IPS-18c (cell line): ENCODE results near the gene MARS2.
"Not testable (repeated sequence)": the region's sequence is repeated elsewhere in the genome, so short reads cannot be mapped to it uniquely, and the experiment has no call there.

Experiments used
- H3K4me3 ChIP-seq: 2 replicates; pipeline ENCODE4 v1.7.0; 2013; ENCODE audit warnings: low read depth, mild to moderate bottlenecking, low read length, moderate library complexity; ENCODE audit not compliant: insufficient read depth
- H3K9me3 ChIP-seq: one replicate; pipeline ENCODE4 v1.6.1; 2013; ENCODE audit warnings: mild to moderate bottlenecking, low read length, moderate library complexity; ENCODE audit not compliant: control insufficient read depth, insufficient read depth

Gene MARS2

DNA sequence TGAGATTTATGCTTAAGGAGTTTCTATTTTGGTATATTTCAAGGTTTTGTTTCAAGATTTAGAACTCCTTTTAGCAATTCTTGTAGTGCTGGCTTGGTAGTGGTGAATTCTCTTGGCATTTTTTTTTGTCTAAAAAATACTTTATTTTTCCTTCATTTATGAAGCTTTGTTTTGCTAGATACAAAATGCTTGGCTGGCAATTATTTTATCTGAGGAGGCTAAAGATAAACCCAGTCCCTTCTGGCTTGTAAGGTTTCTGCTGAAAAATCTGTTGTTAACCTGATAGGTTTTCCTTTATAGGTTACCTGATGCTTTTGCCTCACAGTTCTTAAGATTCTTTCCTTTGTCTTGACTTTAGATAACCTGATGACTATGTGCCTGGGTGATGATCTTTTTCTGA lies 5.4 kb upstream of the MARS2 start:
- H3K4me3 ChIP-seq, H3K9me3 ChIP-seq: not testable (repeated sequence)

DNA sequence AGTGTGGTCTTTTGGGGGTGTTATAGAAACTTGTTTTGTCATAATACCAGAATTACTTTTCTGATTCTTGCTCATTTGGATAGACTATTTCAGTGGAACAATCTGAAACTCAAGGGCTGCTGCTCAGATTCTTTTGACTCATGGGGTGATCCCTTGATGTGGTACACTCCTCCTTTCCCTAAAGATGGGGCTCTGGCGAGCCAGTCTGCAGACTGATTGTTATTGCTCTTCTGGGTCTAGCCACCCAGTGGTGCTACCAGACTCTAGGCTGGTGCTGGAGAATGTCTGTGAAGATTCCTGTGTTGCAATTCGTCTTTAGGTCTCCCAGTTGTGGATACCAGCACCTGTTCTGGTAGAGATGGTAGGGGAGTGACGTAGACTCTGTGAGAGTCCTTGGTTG lies 4.2 kb upstream of the MARS2 start:
- Histone ChIP-seq H3K9me3 (no peaks in the 10 kb centered on the region), H3K4me3 (no peak overlapping the region)

DNA sequence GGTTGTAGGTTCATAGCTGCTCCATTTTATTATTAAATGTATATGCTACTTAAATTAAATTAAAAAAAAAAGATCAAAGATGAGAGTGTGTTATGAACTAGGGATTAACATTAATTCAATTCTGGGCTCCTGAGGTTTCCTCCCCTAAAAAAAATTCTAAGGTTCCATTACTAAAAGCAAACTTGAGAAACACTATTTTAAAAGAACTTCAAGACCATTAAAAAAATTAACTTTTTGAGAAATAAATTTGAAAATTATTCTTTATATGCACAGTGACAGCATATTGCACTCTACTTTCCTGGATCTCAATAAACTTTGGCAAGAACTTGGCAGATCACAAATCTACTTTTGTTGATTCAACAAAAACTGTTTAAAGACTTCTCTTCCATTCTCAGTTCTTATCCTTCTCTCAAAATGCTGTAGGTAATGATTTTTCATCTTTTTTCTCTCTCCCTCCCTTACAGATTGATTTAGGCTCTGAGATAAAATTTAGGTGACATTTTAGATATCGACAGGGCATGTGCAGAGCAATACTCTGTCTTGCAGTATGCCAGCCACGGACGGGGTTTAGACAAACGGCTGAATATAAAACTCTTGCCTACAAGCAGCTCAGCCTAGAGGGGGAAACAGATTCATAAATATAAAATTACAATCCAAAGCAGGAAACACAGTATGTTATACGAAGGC lies 592 bp upstream of the MARS2 start:
- Histone ChIP-seq H3K4me3 (peak overlapping the region; percentile 46), H3K9me3 (no peaks in the 10 kb centered on the region)

DNA sequence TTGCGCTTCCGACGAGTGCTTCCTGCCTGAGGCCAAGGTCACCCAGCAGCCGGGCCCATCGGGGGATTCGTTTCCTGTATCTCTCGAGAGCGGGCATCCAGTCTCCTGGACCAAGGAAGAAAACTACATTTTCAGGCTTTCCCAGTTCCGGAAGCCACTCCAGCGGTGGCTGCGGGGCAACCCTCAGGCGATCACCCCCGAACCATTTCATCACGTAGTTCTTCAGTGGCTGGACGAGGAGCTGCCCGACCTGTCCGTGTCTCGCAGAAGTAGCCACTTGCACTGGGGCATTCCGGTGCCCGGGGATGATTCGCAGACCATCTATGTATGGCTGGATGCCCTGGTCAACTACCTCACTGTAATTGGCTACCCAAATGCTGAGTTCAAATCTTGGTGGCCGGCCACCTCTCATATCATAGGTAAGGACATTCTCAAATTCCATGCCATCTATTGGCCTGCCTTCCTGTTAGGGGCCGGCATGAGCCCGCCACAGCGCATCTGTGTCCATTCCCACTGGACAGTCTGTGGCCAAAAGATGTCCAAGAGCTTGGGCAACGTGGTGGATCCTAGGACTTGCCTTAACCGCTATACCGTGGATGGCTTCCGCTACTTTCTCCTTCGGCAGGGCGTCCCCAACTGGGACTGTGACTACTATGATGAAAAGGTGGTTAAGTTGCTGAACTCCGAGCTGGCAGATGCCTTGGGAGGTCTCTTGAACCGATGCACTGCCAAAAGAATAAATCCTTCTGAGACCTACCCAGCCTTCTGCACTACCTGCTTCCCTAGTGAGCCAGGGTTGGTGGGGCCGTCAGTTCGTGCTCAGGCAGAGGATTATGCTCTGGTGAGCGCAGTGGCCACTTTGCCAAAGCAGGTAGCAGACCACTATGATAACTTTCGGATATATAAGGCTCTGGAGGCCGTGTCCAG lies 1.0 kb downstream of the MARS2 start:
- peak overlapping the region; percentile 79 for H3K4me3 ChIP-seq
- no peaks in the 10 kb centered on the region for H3K9me3 ChIP-seq

DNA sequence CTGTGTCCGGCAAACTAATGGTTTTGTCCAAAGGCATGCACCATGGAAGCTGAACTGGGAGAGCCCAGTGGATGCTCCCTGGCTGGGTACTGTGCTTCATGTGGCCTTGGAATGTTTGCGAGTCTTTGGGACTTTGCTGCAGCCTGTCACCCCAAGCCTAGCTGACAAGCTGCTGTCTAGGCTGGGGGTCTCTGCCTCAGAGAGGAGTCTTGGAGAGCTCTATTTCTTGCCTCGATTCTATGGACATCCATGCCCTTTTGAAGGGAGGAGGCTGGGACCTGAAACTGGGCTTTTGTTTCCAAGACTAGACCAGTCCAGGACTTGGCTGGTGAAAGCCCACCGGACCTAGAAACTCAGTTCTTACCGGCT lies 1.7 kb downstream of the MARS2 start:
- Histone ChIP-seq H3K9me3 (no peaks in the 10 kb centered on the region), H3K4me3 (peak overlapping the region; percentile 79)

DNA sequence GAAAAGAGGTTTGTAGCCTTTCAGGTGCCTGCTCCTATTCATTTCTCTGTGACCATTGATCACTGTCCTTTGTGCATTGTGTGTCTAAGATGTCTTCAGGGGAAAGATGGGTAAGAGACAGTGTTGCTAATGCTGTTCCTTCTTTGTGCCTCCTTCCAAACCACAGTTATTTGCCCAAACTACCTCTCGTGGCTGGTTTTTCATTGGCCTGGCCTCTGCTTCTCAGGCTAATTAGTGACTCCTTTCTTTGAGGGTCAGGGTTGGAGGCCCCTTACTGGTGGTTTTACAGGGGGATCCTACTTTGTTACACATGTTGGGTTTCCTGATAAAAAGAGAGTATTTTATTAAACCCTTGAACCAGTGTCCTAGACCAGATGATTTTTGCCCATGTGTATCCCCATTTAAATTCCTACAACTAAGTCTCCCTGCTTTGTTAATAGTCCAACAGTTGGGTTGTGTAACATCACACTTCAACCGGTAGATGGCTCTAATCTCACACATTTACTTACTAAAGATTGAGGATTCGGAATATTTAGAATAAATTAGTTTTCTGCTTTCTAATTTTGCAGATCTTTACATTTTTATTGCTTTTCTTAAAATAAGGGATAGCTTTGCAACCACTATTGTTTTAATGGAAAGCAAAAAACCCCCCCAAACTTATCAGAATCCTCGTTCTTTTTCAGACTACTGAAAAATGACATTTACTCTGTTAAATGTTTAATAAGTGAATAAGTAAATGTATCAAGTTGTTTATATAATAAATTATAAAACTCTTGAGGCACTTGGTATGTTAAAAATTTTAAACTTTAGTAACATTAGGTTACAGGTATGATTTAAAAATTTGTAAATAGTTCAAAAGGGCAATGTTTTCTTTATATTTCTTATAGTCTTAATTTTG lies 2.4 kb downstream of the MARS2 start:
- Histone ChIP-seq H3K9me3 (no peaks in the 10 kb centered on the region), H3K4me3 (peak overlapping the region; percentile 79)

DNA sequence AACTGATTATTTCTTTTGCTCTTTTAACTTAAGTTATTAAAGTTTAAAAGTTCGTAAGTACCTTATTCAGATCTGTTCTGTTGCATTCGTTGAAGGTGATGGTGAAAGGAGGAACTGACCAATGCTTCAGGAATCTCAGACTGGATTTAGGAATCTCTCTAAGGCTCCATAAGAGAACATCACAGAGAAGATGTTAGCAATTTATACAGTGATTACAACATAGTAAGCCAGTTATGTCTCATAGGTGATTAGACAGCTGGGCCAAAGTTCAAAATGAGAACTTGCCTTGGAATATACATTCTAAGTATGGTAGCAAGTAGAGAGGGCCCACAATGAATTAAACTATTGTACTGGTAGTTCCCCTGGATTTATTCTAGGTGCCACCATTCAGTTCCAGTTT lies 3.2 kb downstream of the MARS2 start:
- Histone ChIP-seq H3K9me3 (no peaks in the 10 kb centered on the region), H3K4me3 (no peak overlapping the region)

DNA sequence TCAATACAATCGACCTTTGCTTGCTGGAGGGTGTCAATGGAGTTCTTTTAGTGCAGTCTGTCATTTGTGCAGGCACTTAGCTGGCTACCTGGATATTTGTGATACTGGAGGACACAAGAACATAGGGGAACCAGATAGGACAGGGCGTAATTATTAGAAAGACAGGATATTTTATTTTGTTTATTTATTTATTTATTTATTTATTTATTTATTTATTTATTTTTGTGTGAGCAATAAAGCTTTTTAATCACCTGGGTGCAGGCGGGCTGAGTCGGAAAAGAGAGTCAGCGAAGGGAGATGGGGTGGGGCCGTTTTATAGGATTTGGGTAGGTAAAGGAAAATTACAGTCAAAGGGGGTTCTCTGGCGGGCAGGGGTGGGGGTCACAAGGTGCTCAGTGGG lies 4.0 kb downstream of the MARS2 start:
- H3K9me3 ChIP-seq, H3K4me3 ChIP-seq: not testable (repeated sequence)

DNA sequence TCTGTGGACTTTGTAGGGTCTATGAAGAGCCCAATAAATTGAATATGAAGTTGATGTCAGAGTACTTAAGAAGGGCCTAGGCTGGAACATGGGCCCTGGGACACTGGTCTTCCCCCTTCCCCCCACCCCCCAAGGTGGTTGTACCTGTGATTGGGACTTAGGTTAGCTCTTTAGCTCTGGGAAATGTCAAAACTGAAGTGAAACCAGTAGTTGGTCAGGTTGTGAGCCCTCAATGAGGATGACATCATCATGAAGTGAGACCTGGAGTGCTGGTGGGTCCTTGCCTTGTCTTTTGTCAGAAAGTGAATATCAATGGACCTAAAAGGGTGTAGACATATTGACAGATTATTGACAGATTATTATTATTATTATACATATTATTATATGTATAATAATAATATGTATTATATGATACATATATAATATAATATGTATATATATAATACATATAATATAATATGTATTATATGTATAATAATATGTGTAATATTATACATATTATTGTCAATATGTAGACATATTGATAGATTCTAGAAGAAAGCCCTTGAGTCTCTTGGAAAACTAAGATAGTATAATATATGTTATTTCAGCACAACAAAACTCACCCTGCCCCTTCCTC lies 5.4 kb downstream of the MARS2 start:
- Histone ChIP-seq H3K9me3 (no peaks in the 10 kb centered on the region), H3K4me3 (no peak overlapping the region)

DNA sequence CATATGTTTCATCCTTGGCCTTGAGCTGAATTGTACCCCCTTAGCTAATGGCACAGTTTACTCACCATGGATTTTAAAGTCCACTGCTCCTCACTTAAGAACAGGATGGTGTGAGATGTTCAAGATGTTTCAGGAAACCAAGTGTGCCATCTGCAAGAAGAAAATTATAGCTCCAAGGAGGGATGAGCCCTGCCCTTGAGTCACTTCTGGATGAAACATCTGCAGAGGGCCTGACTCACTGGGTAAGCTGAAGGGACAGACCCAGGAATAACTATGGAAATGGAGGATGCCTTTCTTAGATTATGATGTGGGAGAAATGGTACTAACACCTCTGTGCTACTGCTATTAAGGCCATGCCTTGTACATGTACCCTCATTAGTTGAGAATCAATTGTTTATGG lies 6.4 kb downstream of the MARS2 start:
- no peak overlapping the region for H3K4me3 ChIP-seq
- H3K9me3 ChIP-seq = no peaks in the 10 kb centered on the region

DNA sequence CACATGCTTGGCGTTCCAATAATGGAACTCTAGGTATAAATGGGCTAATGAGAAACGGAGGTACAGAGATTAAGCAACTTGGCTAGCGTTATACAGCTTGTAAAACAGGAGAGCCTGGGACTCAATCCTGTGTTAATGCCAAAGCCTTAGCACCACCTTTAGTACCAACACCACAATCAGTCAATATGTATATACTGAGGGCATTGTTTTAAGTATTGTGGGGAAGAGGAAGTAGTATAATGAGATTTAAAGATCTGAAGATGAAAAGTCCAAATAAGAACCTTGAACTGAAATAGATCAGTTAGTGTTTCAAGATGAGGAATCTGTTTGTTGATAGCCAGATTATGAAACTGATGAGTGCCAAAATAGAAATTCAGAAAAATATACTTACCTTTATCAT lies 8.1 kb downstream of the MARS2 start:
- Histone ChIP-seq H3K9me3 (no peaks in the 10 kb centered on the region), H3K4me3 (no peak overlapping the region)

DNA sequence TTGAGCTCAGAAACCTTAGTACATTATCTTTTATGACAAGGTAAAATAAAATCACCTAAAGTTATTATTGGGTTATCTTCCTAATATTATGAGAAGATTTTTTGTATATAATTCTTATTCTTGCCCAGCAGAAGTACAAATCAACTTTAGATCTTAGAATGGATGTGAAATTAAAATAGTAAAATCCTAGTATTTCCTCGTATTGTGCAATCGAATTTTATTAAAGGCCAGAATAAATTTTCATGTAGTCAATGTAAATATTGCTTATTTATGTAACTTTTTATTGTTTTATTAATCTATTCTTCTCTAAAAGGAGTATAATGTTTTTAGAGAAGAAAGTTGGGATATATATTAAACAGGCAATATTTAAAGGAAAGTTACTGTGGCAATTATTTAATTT lies 12.7 kb downstream of the MARS2 start:
- Histone ChIP-seq H3K4me3 (no peak overlapping the region), H3K9me3 (no peaks in the 10 kb centered on the region)

DNA sequence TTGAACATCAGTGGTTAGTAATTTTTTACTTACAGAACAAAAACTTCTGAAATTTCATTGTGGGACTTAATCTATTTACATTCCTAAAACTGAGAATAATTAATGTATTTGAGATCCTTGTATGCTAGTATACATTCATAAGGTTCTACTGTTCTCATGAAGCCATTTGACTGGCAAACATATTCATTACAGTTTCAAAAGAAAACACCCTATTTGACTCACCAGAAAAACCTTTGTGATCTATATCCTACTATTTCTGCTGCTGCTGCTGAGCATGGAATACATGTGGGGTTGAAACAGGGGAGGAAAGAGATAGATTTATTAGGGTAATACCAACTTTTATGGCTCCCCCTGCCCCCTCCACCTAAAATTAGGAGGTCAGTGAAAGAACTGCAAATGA lies 21.8 kb downstream of the MARS2 start:
- H3K9me3 ChIP-seq = no peaks in the 10 kb centered on the region
- H3K4me3 ChIP-seq = no peak overlapping the region

DNA sequence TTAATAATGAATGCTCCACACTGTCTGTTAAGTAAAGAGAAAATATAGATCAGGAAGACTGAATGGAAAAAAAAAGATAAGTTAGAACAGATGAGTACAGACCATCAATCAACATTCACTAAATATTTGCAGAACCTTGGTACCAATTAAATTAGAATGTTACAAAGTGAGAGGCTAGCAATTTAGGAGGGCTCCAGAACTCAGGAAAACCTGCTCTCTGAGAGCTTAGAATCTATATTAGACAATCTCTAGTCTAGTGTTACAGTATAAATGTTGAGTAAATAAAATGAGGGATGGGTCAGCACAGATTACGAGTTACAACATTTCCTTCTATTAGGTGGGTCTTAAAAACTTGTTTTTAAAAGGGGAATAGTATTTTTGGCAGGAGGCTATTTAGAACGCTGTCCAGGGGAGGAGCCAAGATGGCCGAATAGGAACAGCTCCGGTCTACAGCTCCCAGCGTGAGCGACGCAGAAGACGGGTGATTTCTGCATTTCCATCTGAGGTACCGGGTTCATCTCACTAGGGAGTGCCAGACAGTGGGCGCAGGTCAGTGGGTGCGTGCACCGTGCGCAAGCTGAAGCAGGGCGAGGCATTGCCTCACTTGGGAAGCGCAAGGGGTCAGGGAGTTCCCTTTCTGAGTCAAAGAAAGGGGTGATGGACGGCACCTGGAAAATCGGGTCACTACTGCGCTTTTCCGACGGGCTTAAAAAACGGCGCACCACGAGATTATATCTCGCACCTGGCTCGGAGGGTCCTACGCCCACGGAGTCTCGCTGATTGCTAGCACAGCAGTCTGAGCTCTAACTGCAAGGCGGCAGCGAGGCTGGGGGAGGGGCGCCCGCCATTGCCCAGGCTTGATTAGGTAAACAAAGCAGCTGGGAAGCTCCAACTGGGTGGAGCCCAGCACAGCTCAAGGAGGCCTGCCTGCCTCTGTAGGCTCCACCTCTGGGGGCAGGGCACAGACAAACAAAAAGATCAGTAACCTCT lies 23.7 kb downstream of the MARS2 start:
- H3K4me3 ChIP-seq, H3K9me3 ChIP-seq: not testable (repeated sequence)

DNA sequence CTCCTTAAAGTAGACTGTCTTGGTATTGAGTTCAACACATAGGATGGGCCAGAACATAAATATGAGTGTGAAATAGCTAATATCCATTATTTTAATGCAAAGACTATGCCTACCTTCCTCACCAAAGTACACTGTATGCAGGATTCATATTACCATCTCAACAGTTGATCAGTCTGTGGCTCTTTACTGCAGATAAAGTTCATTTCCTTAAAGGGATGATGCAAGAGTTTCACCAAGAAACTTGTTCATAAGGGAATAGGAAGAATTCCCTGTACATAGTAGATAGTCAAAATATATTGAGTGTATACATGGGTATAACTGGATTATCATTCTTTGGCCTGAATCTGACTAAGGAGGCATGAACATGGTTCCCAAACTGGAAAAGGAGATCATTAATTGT lies 35.0 kb downstream of the MARS2 start:
- Histone ChIP-seq H3K9me3 (no peaks in the 10 kb centered on the region), H3K4me3 (no peak overlapping the region)
